Nephron (organoid): ENCODE data around the gene CACHD1.

ENCODE experiments used
- H3K27ac Mint-ChIP-seq, 3 experiments: 2 replicates each; pipeline ENCODE4 v1.8.0; 2020; ENCODE audit warnings: mixed read lengths in 3 of 3, mild to moderate bottlenecking in 2 of 3, moderate library complexity in 1 of 3
- H3K27me3 Mint-ChIP-seq: 2 replicates; pipeline ENCODE4 v1.8.0; 2021; ENCODE audit warnings: low read depth, mild to moderate bottlenecking, moderate library complexity, mixed read lengths
- H3K36me3 Mint-ChIP-seq: 2 replicates; pipeline ENCODE4 v1.8.0; 2020; ENCODE audit warnings: low read depth, mixed read lengths
- H3K4me1 Mint-ChIP-seq: 2 replicates; pipeline ENCODE4 v1.8.0; 2020; ENCODE audit warnings: mixed read lengths
- H3K4me3 Mint-ChIP-seq, 3 experiments: 2 replicates each; pipeline ENCODE4 v1.8.0; 2020; ENCODE audit warnings: mild to moderate bottlenecking in 3 of 3, mixed read lengths in 3 of 3, moderate library complexity in 2 of 3
- H3K9me3 Mint-ChIP-seq: 2 replicates; pipeline ENCODE4 v1.8.0; 2020; ENCODE audit warnings: mixed read lengths
- TF ChIP-seq, protein P1 (sequence below), 3 experiments: fragments of 200-600 bp; sonication (generic); IDR thresholded peaks; one replicate each; pipeline ENCODE4 v1.5.0; 2021; ENCODE audit warnings: antibody characterized with exemption in 3 of 3; ENCODE audit not compliant: unreplicated experiment in 3 of 3

CACHD1 gene

DNA sequence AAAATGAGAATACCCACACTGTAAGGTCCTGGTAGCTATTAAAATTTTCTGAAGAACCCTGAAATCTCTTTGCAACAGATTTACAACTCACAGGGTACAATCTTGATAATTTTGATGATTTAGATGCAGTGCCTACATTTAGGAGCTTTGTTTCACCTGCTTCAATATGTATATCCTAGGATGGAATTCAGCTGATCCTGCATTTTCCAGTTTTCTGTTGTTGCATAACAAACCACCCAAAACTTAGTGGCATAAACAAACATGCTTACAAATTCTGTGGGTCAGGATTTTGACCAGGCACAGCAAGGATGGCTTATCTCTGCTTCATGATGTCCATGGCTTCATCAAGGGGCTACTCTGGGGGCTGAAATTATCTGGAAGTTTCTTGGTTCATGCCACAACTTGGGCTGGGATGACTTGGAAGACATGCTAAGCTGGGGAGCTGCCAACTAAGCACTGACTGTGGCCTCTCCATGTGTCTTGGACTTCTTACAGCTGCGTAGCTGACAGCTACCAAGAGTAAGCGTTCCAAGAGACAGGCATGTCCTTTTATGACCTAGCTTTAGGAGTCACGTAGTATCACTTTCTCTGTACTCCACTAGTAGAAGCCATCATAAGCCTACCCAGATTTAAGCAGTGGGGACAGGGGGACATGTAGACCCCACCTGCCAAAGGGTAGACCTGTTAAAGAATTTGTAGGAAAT is 108.5 kb downstream of the CACHD1 start:
- peaks cover 18% of the 10 kb centered on the region for H3K36me3 Mint-ChIP-seq
- no peaks in the 10 kb centered on the region for H3K27me3 Mint-ChIP-seq
- H3K4me3 Mint-ChIP-seq: no peak overlapping the region
- peak overlapping the region in 1 of 3 experiments; percentile 52 for H3K27ac Mint-ChIP-seq
- no peaks in the 10 kb centered on the region for H3K9me3 Mint-ChIP-seq
- TF ChIP-seq, protein P1, sequence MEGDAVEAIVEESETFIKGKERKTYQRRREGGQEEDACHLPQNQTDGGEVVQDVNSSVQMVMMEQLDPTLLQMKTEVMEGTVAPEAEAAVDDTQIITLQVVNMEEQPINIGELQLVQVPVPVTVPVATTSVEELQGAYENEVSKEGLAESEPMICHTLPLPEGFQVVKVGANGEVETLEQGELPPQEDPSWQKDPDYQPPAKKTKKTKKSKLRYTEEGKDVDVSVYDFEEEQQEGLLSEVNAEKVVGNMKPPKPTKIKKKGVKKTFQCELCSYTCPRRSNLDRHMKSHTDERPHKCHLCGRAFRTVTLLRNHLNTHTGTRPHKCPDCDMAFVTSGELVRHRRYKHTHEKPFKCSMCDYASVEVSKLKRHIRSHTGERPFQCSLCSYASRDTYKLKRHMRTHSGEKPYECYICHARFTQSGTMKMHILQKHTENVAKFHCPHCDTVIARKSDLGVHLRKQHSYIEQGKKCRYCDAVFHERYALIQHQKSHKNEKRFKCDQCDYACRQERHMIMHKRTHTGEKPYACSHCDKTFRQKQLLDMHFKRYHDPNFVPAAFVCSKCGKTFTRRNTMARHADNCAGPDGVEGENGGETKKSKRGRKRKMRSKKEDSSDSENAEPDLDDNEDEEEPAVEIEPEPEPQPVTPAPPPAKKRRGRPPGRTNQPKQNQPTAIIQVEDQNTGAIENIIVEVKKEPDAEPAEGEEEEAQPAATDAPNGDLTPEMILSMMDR (IDR thresholded peaks at IDR 0.05; ENCODE audit: unreplicated experiment in 3 of 3): no peak
- H3K4me1 Mint-ChIP-seq: peaks cover 36% of the 10 kb centered on the region

DNA sequence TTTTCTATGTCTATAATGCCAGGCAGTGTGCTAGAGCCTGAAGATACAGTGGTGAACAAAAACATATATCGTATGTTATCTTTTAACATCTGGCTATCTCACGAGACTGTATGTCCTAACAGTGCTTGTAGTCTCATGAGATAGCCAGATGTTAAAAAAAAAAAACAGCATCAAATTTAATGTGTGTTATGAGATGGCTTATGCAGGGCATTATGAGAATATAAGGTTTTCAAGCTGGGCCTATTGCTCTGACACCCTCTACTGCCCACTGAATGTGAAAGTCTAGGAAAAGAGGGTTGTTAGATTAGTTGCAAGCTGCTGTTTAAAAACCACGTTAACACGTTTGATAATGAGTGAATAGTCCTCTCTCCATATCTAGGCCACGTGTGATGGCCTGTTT is 109.8 kb downstream of the CACHD1 start:
- H3K4me3 Mint-ChIP-seq: no peak overlapping the region
- TF ChIP-seq, protein P1 (IDR thresholded peaks at IDR 0.05; ENCODE audit: unreplicated experiment in 3 of 3): no peak
- peak overlapping the region in 1 of 3 experiments; percentile 34 for H3K27ac Mint-ChIP-seq
- no peaks in the 10 kb centered on the region for H3K9me3 Mint-ChIP-seq
- peaks cover 23% of the 10 kb centered on the region for H3K4me1 Mint-ChIP-seq
- H3K27me3 Mint-ChIP-seq: no peaks in the 10 kb centered on the region
- peaks cover 28% of the 10 kb centered on the region for H3K36me3 Mint-ChIP-seq

DNA sequence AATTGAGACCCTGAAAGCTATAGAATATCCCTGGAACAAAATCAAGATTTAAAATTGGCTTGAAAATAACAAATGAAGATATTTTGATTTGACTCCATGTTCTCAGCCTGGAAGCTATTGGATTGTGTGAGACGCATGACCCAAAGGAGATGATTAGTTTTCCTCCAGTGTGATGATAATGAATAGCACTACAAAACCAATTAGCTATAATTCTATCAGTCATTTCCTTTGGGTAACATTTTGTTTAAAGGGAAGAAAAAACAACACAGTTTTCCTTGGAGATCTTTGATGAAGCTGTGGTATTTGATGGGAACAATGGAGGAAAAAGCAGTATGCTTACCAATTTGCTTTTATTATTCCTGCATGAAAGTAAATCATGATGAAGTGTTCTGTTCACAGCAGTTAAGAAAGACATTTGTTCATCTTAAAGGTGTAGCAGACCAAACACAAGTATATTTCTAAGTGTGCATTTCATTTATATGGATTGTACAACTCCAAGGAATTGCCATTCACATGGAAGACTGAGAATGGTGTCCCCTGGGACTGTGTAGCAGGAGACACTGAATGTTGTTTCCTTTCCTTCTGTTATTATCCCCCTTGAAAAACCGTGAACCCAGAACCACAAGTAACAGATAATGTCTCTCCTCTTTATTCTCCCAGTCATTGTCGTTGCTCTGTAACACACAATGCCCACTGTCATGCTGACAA is 111.4 kb downstream of the CACHD1 start:
- Mint-ChIP-seq H3K4me1 (peaks cover 10% of the 10 kb centered on the region), H3K9me3 (no peaks in the 10 kb centered on the region), H3K4me3 (no peak overlapping the region), H3K27ac (peak overlapping the region in 1 of 3 experiments; percentile 29), H3K36me3 (peaks cover 35% of the 10 kb centered on the region), H3K27me3 (no peaks in the 10 kb centered on the region)
- TF ChIP-seq, protein P1 (IDR thresholded peaks at IDR 0.05; ENCODE audit: unreplicated experiment in 3 of 3): no peak

DNA sequence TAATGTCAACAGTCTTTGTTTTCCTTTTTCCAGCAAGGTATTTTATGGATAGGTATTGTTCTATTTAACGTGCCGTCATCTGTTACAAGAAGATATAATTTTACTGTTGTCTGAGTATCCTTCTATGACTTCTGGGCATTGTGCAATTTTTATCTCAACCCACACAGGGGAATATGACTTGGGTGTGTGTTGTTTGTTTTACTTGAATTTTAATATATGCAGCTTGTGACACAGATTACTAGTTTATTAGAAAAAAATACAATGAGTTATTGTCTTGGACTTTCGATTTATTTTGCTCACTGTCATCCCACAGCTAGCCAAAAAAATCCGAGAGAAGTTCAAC is 111.9 kb downstream of the CACHD1 start:
- no peaks in the 10 kb centered on the region for H3K27me3 Mint-ChIP-seq
- H3K27ac Mint-ChIP-seq: peak overlapping the region in 1 of 3 experiments; percentile 29
- no peak overlapping the region for H3K4me3 Mint-ChIP-seq
- H3K36me3 Mint-ChIP-seq: peaks cover 35% of the 10 kb centered on the region
- TF ChIP-seq, protein P1 (IDR thresholded peaks at IDR 0.05; ENCODE audit: unreplicated experiment in 3 of 3): no peak
- peaks cover 8% of the 10 kb centered on the region for H3K4me1 Mint-ChIP-seq
- H3K9me3 Mint-ChIP-seq: no peaks in the 10 kb centered on the region

DNA sequence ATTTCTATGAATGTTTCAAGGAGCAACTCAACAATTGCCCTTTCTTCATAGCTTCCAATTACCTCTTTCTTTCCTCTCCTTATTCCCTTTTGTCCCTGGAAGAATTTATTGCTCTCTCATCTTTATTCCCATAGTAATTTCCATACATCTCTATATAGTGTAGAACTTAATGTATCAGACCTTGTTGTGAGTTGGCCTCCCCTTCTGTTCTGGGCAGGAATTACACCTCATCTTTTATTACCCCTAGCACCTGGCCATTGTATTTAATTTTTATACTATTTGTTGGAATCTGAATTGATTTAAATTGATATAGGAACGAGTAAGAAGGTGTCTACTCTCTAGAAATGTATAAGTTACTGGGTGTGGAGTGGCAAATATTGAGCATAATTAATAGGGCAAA is 114.5 kb downstream of the CACHD1 start:
- TF ChIP-seq, protein P1 (IDR thresholded peaks at IDR 0.05; ENCODE audit: unreplicated experiment in 3 of 3): no peak
- H3K27ac Mint-ChIP-seq: no peak overlapping the region
- H3K9me3 Mint-ChIP-seq: no peaks in the 10 kb centered on the region
- peaks cover 4% of the 10 kb centered on the region for H3K4me1 Mint-ChIP-seq
- H3K4me3 Mint-ChIP-seq: no peak overlapping the region
- peaks cover 42% of the 10 kb centered on the region for H3K36me3 Mint-ChIP-seq
- H3K27me3 Mint-ChIP-seq: no peaks in the 10 kb centered on the region
